Cortex of kidney (tissue), 1 donor: ENCODE measurements around the gene SUMO1.
A peak's percentile ranks its signal among the peaks of the same experiment; 100 is the strongest.
"Not testable (repeated sequence)": the region's sequence is repeated elsewhere in the genome, so short reads cannot be mapped to it uniquely, and the experiment has no call there.

Experiments
- DNase-seq: peaks from one replicate; lab custom pipeline; 2025; lab: John Stamatoyannopoulos, UW

Gene SUMO1

DNA sequence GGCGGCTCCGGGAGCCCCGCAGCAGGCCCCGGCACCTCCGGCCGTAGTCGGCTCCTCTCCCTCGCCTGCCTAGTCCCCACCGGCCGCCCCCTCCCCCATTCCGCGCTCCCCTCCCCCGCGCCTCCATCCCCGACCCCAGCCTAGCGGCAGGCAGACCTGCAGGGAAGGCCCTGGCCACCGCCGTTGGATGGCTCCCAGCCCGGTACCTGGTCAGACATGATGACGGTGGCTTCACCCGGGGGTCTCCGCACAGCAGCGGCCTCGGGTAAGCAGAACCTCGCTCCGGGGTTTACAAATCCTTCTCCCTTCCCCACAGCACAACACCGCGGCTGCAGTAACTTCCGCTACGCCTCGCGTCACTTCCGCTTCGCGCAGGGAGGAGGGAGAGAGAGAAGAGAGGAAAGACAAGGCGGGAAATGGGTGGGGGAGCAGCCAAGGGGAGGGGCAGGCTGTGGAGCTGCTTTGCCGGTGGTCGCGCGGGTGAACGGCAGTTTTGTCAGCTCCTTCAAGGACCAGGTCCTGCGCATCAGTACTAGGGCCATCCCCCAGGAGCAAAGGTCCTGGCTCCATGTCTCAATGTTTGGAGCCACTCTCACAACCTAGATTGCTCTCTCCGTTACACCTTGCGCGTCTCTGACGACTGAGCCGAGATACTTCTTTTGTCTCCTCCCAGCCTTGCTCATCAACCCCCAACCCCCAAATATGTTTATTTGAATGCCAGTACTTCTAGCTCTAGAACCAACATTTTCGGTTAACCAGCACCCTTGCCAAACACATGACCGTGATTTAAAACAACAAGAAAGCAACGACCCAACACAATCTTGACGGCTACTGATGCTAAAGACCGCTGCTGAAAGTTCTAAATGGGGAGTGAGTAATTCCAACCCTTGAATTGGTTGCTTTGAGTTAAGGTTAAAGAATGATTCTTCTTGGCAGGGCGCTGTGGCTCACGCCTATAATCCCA, at the start of gene SUMO1:
Gene SUMO1, minus strand, starts transcription at position 364 of the 964 bp plus-strand sequence. Its CDS starts 146 bp downstream, at position 218.
- DNase-seq: peak; percentile 20

DNA sequence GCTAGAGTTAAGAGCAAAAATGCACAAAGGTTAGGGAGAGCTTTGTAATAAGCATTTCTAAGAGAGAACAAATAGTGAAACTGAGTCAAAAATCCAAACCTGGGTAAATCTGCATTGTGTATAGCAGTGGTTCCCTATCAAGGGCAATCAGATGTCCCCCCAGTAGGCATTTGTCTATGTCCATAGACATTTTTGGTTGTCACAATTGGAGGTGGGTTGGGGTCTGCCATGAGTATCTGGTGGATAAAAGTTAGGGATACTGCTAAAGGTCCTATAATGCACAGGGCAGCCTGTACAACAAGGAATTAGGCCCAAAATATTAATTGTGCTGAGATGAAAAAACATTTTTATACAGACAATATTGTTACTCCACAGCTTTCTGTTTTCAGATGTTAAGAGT, 48.2 kb upstream of the SUMO1 start:
- DNase-seq: no peak

DNA sequence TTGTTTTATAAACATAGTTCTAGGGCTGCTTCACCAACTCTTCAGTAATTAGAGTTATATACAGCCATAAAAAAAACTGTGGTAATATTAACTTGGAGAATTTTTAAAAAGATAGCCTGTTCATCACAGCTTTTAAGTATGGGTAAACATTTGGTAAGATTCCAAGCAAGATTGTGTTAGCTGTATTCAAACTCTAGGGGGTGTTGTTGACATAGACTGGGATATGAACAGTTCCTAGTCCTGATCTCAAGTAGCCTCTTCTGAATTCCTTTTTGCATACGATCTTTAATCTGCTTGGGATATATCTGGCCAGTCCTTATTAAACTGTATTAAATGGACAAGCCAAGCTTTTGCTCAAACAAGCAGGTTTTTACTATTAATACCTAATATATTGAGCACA, 40.5 kb upstream of the SUMO1 start:
- DNase-seq: no peak

DNA sequence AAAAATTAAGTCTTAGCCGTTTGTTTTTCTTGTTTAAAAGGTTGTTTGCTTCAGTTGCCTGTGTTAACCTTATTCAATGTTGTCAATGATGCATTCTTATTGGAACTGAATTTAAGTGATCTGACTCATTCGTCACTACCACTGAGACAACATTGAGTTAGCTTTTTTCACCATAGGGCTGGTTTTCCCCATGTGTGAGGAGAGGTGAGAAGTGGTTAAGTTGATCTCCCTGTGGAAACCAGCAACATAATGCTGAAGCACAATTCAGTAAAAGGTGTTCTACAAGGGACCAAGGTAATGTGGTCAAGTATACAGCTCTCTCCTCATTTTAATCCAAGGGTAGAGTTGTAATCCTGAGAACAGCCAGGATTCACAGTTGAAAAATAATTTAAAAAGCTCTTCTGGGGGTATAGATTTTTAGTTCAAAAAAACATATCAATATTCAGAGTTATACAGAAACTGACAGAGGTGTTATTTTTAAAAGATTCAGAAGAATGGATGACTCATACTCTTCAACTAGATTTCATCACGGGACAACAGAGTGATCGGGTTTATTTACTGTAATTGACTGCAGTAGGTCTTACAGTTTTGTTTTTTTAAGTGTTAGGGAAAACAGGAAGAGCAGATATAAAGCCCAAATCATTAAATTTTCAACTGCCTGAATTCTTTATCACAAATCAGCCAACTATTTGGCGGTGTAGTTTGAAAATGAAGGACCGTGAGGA, 39.8 kb upstream of the SUMO1 start:
- no peak for DNase-seq

DNA sequence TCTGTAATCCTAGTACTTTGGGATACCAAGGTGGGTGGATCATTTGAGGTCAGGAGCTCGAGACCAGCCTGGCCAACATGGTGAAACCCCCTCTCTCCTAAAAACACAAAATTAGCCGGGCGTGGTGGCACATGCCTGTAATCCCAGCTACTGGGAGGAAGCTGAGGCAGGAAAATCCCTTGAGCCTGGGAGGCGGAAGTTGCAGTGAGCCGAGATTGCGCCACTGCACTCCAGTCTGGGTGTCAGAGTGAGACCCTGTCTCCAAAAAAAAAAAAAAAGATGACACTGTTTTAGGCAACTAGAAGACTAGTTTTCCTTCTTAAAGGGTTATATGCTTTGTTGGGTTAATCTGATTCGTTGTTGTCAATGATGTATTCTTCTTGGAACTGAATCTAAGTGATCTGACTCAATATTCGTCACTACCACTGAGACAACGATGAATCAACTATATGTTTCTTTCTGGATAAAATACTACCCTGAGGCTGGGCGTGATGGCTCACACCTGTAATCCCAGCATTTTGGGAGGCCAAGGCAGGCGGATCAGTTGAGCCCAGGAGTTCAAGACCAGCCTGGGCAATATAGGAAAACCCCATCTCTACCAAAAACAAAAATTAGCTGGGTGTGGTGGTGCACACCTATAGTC, 37.8 kb upstream of the SUMO1 start:
- DNase-seq: not testable (repeated sequence)

DNA sequence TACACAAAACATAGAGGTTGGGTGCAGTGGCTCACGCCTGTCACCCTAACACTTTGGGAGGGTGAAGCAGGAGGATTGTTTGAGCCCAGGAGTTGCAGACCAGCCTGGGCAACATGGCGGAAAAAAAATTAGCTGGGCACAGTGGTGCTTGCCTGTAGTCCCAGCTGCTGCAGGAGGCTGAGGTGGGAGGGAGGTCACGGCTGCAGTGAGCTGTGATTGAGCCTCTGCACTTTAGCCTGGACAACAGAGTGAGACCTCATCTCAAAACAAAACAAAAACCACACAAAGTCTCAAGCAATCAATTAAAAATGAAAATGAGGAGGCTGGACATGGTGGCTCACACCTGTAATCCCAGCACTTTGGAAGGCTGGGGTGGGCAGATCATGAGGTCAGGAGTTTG, 32.1 kb upstream of the SUMO1 start:
- no peak for DNase-seq

DNA sequence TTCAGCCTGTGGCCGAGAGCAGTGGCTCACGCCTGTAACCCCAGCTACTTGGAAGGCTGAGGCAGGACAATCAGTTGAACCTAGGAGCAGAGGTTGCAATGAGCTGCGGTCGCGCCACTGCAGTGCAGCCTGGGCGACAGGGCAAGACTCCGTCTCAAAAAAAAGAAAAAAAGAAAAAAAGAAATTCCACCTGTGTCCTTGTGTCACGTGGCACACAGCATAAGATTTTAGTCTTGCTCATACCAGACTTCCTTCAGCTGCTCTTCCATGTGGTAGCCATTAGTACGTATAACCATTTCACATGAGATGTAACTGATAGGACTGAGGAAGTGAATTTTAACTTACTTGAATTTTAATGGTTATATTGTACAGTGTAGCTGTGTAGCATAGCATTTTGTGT, 31.2 kb upstream of the SUMO1 start:
- DNase-seq: no peak

DNA sequence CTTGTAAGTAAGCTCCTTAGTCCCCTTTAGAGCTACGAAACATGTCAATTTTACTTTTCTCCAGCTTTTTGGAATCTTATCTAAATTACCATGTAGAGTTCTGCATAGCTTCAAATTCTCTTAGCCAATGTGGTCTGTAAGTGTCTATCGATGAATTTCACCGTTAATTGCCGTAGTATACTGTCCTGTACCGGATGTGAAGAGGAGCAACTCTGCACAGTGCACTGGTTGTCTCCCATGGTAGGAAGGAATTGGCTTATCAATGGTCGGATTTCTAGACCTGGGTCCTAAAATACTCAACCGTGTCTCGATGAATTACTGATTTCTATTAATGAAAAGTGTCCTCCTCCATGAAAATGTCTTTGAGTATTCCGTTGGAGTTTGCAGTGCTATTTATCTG, 29.1 kb upstream of the SUMO1 start:
- no peak for DNase-seq

DNA sequence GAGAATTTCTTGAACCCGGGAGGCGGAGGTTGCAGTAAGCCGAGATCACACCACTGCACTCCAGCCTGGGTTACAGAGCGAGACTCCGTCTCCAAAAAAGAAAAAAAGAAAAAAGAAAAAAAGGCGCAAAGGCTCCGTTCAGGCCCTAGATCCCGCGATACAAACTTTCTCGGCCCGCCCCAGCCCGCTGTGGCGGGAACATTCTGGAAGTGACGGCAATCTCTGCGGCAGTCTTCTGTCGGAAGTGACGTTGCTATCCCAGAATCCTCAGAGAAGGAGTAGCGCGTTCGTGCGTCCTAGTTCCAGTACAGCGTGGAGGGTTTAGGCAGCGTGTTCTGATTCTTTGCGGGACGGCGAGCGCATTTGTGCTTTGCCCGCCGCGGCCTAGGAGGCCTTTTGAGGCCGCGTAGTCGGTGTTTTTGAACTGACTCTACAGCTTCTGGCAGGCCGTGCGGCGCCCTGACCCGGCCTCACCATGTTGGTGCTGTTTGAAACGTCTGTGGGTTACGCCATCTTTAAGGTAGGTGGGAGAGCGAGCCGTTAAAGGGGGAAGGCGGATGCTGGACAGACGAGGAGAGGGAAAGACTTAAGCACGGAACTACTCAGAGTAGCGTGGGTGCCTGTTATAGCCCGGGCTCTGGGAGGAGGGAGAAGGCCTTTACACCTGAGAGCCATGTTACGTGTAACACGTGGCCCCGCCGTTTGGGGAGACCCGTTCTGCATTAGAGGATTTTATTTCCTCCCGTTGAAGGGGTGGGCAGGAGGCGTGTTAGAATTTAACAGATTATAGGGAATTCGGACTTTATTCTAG, 27.3 kb upstream of the SUMO1 start, which contains the start of gene NOP58:
Gene NOP58, plus strand, starts transcription at position 297 of the 811 bp plus-strand sequence. Its CDS starts 179 bp downstream, at position 476.
- DNase-seq: no peak

DNA sequence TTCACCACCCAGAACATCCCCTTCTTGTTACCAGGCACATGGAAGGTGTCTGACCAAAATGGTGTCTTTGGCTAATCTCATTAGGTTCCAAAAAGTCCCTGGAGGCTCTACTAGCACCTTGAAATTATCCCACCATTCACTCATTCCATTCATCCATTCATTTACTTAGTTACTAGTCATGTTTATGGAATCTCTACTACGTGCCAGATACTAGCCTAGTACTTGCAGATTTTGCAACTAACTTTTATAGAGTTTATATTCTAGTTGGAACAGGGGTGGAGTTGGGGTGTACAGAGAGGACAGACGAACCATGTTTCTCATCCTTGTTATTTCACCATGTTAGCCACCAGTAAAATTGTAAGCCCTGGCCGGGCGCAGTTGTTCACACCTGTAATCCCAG, 23.1 kb upstream of the SUMO1 start:
- no peak for DNase-seq

DNA sequence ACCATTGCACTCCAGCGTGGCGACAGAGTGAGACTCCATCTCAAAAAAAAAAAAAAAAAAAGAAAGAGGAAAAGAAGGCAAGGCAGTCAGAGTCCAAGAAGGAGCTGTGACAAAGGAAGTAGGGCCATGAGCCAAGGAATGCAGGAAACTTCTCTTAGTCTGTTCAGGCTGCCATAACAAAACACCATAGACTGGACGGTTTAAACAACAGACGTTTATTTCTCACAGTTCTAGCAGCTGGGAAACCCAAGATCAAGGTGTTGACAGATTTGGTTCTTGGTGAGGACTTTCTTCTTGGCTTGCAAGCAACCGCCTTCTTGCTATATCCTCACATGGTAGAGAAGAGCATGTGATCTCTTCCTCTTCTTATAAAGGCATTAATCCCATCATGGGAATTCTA, 13.1 kb upstream of the SUMO1 start:
- no peak for DNase-seq

DNA sequence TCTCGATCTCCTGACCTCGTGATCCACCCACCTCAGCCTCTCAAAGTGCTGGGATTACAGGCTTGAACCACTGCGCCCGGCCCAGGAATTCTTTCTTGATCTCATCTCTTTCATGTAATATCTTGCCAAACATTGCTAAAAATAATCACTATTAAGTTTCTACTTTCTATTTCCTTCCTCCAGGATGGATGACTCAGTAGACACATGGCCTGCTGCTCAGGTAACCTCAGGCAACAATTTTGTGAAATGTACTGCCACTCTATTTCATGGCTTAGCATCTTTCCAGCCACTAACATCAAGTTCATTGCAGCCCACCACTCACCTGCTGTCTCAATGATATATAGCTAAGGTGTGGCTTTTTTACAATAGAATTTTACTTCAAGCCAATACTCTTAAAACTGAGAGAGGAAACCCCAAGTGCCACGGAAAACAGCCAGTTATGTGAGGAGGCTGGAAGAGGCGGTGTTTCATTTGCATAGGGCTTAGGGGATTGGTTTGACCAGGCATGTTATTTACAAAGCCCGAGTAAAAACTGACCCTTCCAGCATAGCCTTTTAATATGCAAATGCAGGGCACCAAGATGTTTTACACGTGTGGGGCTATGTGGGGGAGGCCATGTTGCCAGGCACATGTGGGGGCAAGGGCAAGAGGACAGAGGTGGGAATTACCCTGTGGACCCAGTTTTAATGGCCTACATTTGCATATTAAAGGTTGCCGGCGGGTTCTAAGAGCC, 11.3 kb upstream of the SUMO1 start:
- DNase-seq: no peak

DNA sequence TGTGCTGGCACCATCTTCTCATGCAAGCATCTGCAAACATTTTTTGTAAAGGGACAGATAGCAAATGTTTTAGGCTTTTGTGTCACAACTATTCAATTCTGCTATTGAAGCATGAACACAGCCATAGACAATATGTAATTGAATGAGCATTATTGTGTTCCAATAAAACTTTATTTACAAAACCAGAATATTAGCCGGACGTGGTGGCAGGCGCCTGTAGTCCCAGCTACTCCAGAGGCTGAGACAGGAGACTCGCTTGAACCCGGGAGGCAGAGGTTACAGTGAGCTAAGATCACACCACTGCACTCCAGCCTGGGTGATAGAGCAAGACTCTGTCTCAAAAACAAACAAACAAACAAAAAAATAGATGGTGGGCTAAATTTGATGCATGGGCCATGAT, 9.3 kb upstream of the SUMO1 start:
- DNase-seq: not testable (repeated sequence)

DNA sequence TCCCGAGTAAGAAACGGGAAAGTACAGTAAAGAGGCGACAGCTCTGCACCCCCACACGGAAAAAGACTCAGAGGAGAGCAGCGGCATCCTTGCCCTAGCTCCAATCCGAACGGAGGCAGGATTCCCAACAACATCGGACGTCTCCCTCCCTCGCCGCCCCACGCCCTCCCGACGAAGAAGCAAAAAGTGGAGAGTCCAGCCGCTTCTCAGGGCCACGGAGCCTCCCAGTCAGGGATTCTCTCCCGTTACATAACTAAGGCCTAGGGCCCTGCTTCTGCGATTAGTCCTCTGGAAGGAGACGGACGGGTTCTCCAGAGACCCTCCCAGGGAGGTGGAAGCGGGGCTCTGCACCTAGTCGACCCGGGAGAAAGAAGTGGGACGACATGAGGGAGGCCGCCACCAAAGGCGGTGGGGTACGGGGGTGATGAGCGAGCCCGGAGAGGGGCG, 587 bp downstream of the SUMO1 start:
- no peak for DNase-seq

DNA sequence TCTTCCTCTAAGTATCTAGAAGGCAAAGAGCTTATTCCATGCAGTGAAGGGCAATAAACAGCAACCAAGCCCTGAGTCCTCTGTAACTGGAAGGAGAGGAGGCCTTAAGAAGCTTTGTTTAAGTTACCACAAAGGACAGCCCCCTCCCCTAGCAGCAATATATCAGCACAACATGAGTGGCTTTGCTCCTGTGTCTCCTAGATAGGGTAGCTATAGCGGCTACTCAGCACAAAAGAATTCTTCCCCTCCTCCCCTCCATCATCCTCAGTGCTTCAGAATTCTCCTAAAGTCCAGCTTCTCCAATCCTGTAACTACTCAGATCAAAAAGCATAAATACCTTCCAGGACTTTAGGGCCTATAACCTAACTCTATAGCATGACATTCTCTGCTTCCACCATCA, 16.5 kb downstream of the SUMO1 start:
- no peak for DNase-seq

DNA sequence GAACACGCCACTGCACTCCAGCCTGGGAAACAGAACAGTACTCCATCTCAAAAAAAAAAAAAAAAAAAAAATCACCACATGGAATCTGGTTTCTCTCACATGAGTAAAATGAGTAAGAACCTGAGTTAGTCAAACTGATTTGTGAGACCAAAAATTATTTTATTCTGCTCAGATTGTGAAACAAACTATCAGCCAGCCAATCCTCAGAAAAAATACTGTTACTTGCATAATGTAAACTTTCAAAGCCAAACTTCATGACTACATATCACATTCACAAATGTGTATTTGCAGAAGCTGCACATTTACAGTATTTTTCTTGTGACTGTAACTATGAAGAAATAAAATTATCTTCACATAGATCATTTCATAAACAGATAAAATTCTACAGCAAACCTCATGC, 23.2 kb downstream of the SUMO1 start:
- no peak for DNase-seq

DNA sequence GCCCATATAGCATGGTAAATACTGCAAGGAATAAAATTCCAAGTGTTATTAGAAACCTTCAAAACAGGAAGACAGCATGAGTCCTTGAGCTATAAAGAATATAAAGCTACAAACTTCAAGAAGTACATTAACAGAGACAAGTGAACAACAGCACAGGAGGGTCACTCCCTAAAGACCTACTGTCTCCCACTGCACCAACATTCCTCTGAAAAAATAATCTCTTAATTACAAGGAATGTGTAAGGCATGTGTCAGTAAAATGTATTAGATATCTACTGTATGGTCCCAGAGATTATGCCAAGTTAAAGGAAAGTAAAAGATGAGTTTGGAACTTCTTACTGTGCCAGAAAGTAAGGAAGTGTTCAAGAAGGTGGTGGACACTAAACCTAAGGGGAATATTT, 29.9 kb downstream of the SUMO1 start:
- no peak for DNase-seq

DNA sequence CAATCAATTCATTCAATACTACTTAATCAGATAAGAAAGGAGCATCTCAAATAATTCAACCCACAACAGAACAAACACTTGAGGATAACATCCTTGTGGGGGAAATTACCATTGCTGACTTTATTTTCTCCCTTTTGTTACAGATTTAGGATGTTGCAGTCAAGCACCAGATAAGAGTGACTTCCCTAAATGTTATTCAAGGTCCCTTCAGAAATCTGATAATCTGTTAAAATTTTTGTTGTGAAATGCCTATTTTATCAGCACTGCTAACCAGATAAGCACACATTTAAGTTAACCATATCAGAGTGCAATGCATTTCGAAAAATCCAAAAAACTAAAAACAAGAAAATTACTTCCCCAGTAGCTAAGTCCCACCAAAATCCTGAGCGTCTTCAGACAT, 33.5 kb downstream of the SUMO1 start:
- no peak for DNase-seq

DNA sequence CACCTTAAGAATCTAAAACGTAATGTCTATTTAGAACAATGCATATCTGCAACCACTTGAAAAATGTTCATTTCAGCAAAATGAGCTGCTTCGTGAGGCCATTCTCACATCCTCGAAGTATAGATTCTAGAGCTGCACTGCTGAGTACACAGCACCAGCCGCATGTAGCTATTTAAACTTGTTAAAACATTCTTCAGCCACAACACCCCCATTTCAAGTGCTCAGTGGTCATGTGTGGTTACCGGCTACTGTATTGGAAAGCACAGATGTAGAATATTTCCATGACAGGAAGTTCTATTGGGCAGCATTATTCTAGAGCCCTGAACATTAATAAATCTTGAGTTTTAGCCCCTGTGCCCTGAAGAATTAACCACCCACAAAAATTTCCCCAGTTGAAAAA, 35.0 kb downstream of the SUMO1 start:
- DNase-seq: no peak

DNA sequence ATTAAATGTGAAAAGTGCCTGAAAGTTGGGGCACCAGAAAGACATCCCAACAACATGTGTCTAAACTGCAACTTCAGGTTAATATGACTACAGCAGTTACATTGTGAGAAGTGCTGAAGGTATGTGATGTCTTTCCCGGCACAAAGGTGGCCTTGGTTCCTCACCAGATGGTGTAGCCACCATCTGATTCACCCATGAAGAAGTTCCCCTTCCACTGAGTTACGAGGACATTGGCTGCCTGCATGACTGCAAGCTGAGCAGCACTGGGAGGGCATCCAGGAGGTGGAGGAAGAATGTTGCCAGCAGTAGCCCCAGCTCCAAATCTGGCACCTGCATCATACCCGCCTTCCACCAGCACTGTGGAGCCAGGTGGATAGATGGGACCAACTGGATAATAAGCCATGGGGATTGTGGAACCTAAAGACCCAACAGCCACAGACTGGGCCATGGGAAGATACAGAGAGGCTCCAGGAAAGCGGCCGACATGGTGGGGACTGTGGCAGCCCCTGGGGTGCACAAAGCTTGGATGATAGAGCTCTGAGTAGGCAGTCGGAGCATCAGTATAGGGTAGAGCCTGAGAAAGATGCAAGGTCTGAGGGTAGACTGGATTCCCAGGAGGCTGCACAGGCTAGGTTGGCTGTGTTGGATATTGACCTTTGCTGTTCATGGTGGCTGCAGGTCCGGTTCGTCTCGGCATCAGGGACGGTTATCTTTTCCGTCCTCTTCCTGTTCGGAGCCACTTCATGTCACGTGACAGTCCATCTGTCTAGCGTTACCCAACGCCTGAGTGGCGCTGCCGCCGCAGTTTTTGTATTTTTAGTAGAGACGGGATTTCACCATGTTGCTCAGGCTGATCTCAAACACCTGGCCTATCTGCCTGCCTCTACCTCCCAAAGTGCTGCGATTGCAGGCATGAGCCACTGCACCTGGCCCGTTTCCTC, 36.9 kb downstream of the SUMO1 start:
- DNase-seq: no peak
